Measurements from ENCODE around the gene CAT. TPM values are rescaled to one million over a fixed set of nuclear protein-coding genes. Genes with fewer than 3 reads are reported as not detected.

Gene CAT
- total RNA-seq, 2 donors from 2014 or later: 12.4 to 25.6 TPM

GRCh38 chr11:34487430-34487829 lies 48.7 kb downstream of the CAT start:
- H3K9me3 Mint-ChIP-seq: no peaks in the 10 kb centered on the region
- H3K36me3 Mint-ChIP-seq (ENCODE audit: low read depth): no peaks in the 10 kb centered on the region
- peak; percentile 68 for ATAC-seq (replicated peaks)
- H3K27me3 Mint-ChIP-seq: peaks cover 15% of the 10 kb centered on the region
- H3K4me1 Mint-ChIP-seq: no peaks in the 10 kb centered on the region
- no peak overlapping the region for H3K27ac Mint-ChIP-seq
- no peak overlapping the region for H3K4me3 Mint-ChIP-seq

DNA sequence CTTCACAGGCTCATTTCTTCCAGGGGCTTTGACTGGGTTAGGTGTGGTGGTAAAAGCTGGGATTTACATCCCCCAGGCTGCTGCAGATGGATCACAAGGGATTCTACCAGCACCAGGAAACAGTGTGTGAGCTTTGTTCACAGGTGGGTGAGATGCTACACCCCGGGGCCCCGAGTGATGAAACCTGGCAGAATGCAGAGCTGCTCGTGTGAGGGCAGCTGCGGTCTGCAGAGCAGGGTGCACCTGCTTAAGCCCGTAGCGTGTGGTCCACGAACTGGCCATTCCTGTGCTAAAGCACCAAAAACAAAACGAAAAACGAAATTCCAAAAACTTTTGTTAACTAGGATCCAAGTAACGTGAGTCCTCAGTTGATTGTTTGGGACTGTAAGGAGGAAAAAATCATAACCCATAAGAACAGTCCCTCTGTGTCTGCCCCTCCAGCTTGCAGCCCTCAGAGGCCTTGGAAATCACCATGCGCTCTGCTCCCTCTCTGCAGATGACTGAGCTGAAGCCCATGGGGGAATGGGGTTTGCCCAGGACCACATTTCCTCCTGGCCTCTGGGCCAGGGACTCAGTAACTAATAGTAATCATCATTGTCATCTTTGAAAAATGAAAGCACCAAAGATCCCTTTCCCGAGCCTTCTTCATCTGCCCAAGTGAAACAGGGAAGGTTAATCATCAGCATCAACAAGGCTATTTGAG lies 50.3 kb downstream of the CAT start:
- Mint-ChIP-seq H3K9me3 (no peaks in the 10 kb centered on the region), H3K4me1 (no peaks in the 10 kb centered on the region), H3K27ac (no peak overlapping the region), H3K4me3 (no peak overlapping the region), H3K27me3 (peaks cover 15% of the 10 kb centered on the region), H3K36me3 (ENCODE audit: low read depth) (no peaks in the 10 kb centered on the region)
- ATAC-seq (replicated peaks): no peak

DNA sequence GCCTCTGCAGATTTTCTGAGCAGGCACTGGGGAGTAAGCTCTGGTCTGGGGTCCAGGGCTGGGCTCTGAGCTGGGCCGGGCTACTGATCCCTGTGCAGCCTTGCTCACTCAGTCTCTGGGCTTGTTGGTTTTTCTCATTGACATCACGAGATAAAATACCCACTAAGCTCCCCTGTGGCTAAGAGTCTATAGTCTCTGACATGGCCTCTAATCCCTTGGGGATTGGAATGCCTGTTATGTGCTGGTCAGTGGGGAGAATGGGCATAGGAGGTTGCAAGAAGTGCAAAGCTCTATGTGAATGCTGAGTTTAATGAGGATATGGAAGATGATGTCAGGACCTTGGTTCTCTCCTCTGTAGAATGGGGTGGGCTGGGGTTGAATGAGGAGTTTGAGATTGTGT lies 51.6 kb downstream of the CAT start:
- Mint-ChIP-seq H3K36me3 (ENCODE audit: low read depth) (no peaks in the 10 kb centered on the region), H3K4me3 (no peak overlapping the region), H3K27me3 (peaks cover 11% of the 10 kb centered on the region), H3K9me3 (no peaks in the 10 kb centered on the region), H3K4me1 (no peaks in the 10 kb centered on the region), H3K27ac (no peak overlapping the region)
- no peak for ATAC-seq (replicated peaks)

- Mint-ChIP-seq H3K36me3 (ENCODE audit: low read depth) (no peaks in the 10 kb centered on the region), H3K9me3 (no peaks in the 10 kb centered on the region), H3K27me3 (peaks cover 6% of the 10 kb centered on the region), H3K4me3 (no peak overlapping the region), H3K27ac (no peak overlapping the region), H3K4me1 (no peaks in the 10 kb centered on the region)
- no peak for ATAC-seq (replicated peaks)
These were observed 54.2 kb downstream of the CAT start for GRCh38 chr11:34492806-34493414.

- Mint-ChIP-seq H3K27me3 (peaks cover 4% of the 10 kb centered on the region), H3K9me3 (no peaks in the 10 kb centered on the region), H3K4me1 (no peaks in the 10 kb centered on the region), H3K27ac (no peak overlapping the region), H3K36me3 (ENCODE audit: low read depth) (no peaks in the 10 kb centered on the region), H3K4me3 (no peak overlapping the region)
- no peak for ATAC-seq (replicated peaks)
These were observed 54.7 kb downstream of the CAT start for GRCh38 chr11:34493468-34493867.

DNA sequence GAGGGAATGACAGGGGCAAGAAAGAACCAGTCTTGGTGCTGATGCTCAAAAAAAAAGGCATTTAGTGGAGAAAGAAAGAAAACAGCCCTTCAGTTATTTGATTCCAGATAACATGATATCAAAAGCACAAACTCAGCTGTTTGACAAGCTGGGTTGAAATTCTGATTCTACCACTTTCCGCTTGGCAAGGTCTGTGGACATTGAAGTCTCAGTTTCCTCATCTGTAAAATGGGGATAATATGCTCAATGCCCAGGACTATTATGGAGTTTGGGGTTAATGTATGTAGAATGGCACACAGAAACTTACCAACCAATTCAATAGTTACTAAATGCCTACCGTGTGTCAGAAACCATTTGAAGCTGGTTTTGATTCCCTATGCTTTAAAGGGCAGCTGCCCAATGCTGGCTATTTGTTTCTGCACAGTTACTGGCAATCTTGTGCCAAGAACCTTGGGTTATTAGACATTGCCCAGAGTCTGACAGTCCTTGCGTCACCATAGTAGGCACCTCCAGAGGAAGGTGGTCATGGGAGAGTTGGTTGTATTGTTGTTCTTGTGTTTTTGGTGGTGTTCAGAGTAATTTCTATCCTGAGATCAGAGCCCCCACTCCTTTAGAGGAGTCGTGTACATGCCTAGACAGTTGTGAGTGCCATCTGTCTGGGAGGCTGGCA lies 55.3 kb downstream of the CAT start:
- no peaks in the 10 kb centered on the region for H3K36me3 Mint-ChIP-seq (ENCODE audit: low read depth)

DNA sequence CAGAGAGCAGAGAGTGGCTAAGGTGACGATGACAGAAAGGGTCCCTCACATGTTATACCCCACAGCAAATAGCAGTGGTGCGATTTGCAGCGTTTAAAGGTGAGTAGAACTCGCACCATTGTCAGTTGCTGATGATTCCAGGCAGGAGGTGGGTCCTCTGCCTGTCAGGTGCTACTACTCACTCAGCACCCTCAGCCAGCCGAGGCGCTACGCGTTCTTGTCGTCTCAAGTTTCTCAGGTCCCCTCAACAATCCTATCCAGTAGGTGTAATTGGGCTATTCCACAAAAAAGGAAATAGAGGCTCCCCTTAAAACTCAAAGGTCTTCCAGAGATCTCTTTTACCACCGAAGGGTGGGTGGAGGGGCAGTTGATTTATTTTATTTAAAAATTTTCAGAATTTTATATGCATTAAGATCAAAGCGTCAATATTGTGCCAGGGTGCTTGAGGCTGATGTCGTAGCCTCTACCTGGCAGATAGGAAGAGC lies 56.5 kb downstream of the CAT start:
- Mint-ChIP-seq H3K4me1 (no peaks in the 10 kb centered on the region), H3K4me3 (no peak overlapping the region), H3K27ac (peak overlapping the region; percentile 67), H3K36me3 (ENCODE audit: low read depth) (no peaks in the 10 kb centered on the region), H3K27me3 (peaks cover 4% of the 10 kb centered on the region), H3K9me3 (no peaks in the 10 kb centered on the region)
- no peak for ATAC-seq (replicated peaks)

More for the DNA sequence above, 55.3 kb downstream of the CAT start:
- Mint-ChIP-seq H3K4me3 (no peak overlapping the region), H3K27me3 (peaks cover 4% of the 10 kb centered on the region), H3K27ac (no peak overlapping the region), H3K4me1 (no peaks in the 10 kb centered on the region), H3K9me3 (no peaks in the 10 kb centered on the region)
- ATAC-seq (replicated peaks): no peak

DNA sequence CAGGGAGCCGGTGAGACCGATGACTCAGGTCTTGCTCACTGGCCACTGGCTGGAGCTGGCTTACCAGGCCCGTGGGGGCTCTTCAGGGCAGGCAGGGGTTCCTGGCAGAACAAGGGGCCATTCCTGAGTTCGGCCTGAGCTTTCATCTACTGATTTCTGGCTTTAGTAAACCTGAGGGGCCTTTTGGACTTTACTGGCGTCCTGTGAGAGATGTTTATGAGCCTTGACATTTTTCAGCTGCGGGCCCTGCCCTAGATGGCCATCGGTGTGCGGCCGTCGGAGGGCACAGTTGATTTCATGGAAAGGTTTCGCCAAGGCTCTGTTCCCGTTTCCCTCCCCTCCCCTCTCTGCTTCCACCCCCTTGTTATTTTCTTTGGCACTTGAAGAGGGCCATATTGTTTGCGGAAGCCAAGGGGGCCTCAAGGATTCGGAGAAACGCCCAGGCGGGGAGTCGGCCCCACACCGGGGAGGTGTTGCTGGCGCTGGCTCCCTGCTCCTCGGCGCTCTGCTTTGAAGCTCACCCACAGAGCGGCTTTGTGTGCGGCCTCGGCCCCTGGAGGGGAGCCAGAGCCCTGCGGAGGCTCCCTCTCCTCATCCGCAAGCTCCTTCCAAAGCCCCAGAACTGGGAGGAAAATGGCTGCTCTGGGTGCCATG lies 57.1 kb downstream of the CAT start:
- H3K36me3 Mint-ChIP-seq (ENCODE audit: low read depth): no peaks in the 10 kb centered on the region
- ATAC-seq (replicated peaks): no peak
- no peaks in the 10 kb centered on the region for H3K4me1 Mint-ChIP-seq
- H3K27me3 Mint-ChIP-seq: peaks cover 4% of the 10 kb centered on the region
- no peak overlapping the region for H3K4me3 Mint-ChIP-seq
- no peak overlapping the region for H3K27ac Mint-ChIP-seq
- no peaks in the 10 kb centered on the region for H3K9me3 Mint-ChIP-seq

- Mint-ChIP-seq H3K27me3 (peaks cover 7% of the 10 kb centered on the region), H3K9me3 (no peaks in the 10 kb centered on the region), H3K27ac (no peak overlapping the region), H3K36me3 (ENCODE audit: low read depth) (no peaks in the 10 kb centered on the region), H3K4me3 (no peak overlapping the region), H3K4me1 (no peaks in the 10 kb centered on the region)
- ATAC-seq (replicated peaks): no peak
These were observed 61.2 kb downstream of the CAT start for GRCh38 chr11:34499719-34500500.

GRCh38 chr11:34501500-34501899 lies 62.8 kb downstream of the CAT start:
- Mint-ChIP-seq H3K4me1 (no peaks in the 10 kb centered on the region), H3K36me3 (ENCODE audit: low read depth) (no peaks in the 10 kb centered on the region), H3K9me3 (no peaks in the 10 kb centered on the region), H3K27me3 (peaks cover 5% of the 10 kb centered on the region), H3K4me3 (no peak overlapping the region), H3K27ac (no peak overlapping the region)
- ATAC-seq (replicated peaks): no peak

GRCh38 chr11:34501949-34502348 lies 63.2 kb downstream of the CAT start:
- H3K4me3 Mint-ChIP-seq: no peak overlapping the region
- no peaks in the 10 kb centered on the region for H3K36me3 Mint-ChIP-seq (ENCODE audit: low read depth)
- no peak overlapping the region for H3K27ac Mint-ChIP-seq
- H3K9me3 Mint-ChIP-seq: no peaks in the 10 kb centered on the region
- H3K4me1 Mint-ChIP-seq: no peaks in the 10 kb centered on the region
- no peak for ATAC-seq (replicated peaks)
- peaks cover 5% of the 10 kb centered on the region for H3K27me3 Mint-ChIP-seq

DNA sequence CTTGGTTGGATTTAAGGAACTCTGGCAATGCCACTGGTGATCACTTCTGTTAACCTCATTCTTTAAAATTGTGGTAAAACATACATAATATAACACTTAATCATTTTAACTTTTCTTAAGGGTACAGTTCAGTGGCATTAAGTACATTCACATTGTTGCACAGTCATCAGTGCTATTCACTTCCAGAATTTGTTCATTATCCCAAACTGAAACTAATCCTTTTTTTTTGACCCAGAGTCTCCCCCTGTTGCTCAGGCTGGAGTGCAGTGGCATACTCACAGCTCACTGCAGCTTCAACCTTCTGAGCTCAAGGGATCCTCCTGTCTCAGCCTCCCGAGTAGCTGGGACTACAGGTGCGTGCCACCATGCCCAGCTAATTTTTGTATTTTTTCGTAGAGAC lies 64.2 kb downstream of the CAT start:
- H3K4me3 Mint-ChIP-seq: no peak overlapping the region
- H3K36me3 Mint-ChIP-seq (ENCODE audit: low read depth): no peaks in the 10 kb centered on the region
- H3K9me3 Mint-ChIP-seq: no peaks in the 10 kb centered on the region
- ATAC-seq (replicated peaks): no peak
- no peaks in the 10 kb centered on the region for H3K4me1 Mint-ChIP-seq
- peaks cover 5% of the 10 kb centered on the region for H3K27me3 Mint-ChIP-seq
- no peak overlapping the region for H3K27ac Mint-ChIP-seq

- ATAC-seq (replicated peaks): no peak
- Mint-ChIP-seq H3K4me3 (no peak overlapping the region), H3K36me3 (ENCODE audit: low read depth) (no peaks in the 10 kb centered on the region), H3K27me3 (peaks cover 5% of the 10 kb centered on the region), H3K9me3 (no peaks in the 10 kb centered on the region), H3K27ac (no peak overlapping the region), H3K4me1 (no peaks in the 10 kb centered on the region)
These were observed 67.1 kb downstream of the CAT start for GRCh38 chr11:34505874-34506273.

- Mint-ChIP-seq H3K9me3 (no peaks in the 10 kb centered on the region), H3K4me3 (no peak overlapping the region), H3K27ac (no peak overlapping the region), H3K36me3 (ENCODE audit: low read depth) (no peaks in the 10 kb centered on the region), H3K27me3 (no peaks in the 10 kb centered on the region), H3K4me1 (no peaks in the 10 kb centered on the region)
- ATAC-seq (replicated peaks): no peak
These were observed 68.4 kb downstream of the CAT start for GRCh38 chr11:34507156-34507555.

Data from activated T-helper 17 cell treated with anti-CD3 and anti-CD28 coated beads, Interleukin-2, amount 50 U/mL, for 72 hours (primary cell).